ENCODE results near the gene ADGRG6. TPM values are rescaled to one million over a fixed set of nuclear protein-coding genes. Genes with fewer than 3 reads are reported as not detected.

ADGRG6 gene
- total and polyA plus RNA-seq, 4 donors = 18.7 to 110 (median 45.7) TPM

- TF ChIP-seq, protein P1, sequence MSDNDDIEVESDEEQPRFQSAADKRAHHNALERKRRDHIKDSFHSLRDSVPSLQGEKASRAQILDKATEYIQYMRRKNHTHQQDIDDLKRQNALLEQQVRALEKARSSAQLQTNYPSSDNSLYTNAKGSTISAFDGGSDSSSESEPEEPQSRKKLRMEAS (IDR thresholded peaks at IDR 0.05) = no peak
- TF ChIP-seq RAD21 (IDR thresholded peaks at IDR 0.05) = no peak
These were observed 48.5 kb downstream of the ADGRG6 start (continued) for GRCh38 chr6:142350309-142350708.

DNA sequence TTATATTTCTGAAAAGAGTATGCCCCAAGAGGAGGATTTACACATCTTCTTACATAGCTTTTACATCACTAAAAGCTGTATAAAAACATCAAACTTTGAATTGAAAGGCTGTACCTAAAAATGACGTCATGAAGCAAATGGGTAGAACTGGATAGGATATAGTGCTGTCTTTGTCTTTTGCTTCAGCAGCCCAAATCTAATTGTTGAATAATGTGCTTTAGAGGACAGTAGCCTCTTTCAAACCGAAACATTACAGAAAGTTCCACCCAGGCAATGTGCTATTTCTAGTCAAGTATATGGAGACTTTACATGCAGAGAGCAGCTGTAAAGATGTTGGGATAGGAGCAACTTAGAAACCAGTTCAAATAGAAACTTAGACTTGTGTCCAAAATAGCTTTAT lies 51.9 kb downstream of the ADGRG6 start:
- TF ChIP-seq EGR1 (IDR thresholded peaks at IDR 0.05; ENCODE audit: low read depth in 2 of 2) = no peak
- no peak for TF ChIP-seq JUND (IDR thresholded peaks at IDR 0.05)
- TF ChIP-seq RXRA (IDR thresholded peaks at IDR 0.05) = no peak
- no peak for TF ChIP-seq HNF4A (conservative IDR thresholded peaks at IDR 0.05)
- Histone ChIP-seq H3K9ac (ENCODE audit: low read depth in 1 of 2, low read length in 2 of 2) (no peak overlapping the region), H3K4me1 (ENCODE audit: control insufficient read depth in 4 of 4, insufficient read depth in 4 of 4, low read length in 3 of 4) (peaks cover 1 to 7% (median 5%) of the 10 kb centered on the region in 4 donors), H3K36me3 (ENCODE audit: control insufficient read depth in 4 of 4, insufficient read depth in 3 of 4, low read depth in 1 of 4, low read length in 3 of 4) (no peaks in the 10 kb centered on the region), H3K27ac (ENCODE audit: low read depth in 1 of 2, low read length in 2 of 2) (no peak overlapping the region), H3K4me3 (ENCODE audit: low read depth in 1 of 3, low read length in 3 of 3) (no peak overlapping the region), H3K27me3 (ENCODE audit: control insufficient read depth in 4 of 4, insufficient read depth in 4 of 4, low read length in 3 of 4) (no peaks in the 10 kb centered on the region), H3K9me3 (ENCODE audit: control insufficient read depth in 4 of 4, low read length in 3 of 4) (no peaks in the 10 kb centered on the region)
- no peak for DNase-seq (ENCODE audit: low spot score)
- WGBS = 91% methylated on average over 2 of the region's 2 CpGs

GRCh38 chr6:142354650-142355049 lies 52.8 kb downstream of the ADGRG6 start:
- H3K9ac ChIP-seq (ENCODE audit: low read depth in 1 of 2, low read length in 2 of 2) = no peak overlapping the region

More at GRCh38 chr6:142354650-142355049, 52.8 kb downstream of the ADGRG6 start:
- H3K27ac ChIP-seq (ENCODE audit: low read depth in 1 of 2, low read length in 2 of 2) = no peak overlapping the region
- DNase-seq (ENCODE audit: low spot score) = no peak
- peaks cover under 1 to 9% (median 4%) of the 10 kb centered on the region in 4 donors for H3K4me1 ChIP-seq (ENCODE audit: control insufficient read depth in 4 of 4, insufficient read depth in 4 of 4, low read length in 3 of 4)
- no peaks in the 10 kb centered on the region for H3K27me3 ChIP-seq (ENCODE audit: control insufficient read depth in 4 of 4, insufficient read depth in 4 of 4, low read length in 3 of 4)
- no peaks in the 10 kb centered on the region for H3K36me3 ChIP-seq (ENCODE audit: control insufficient read depth in 4 of 4, insufficient read depth in 3 of 4, low read depth in 1 of 4, low read length in 3 of 4)
- H3K4me3 ChIP-seq (ENCODE audit: low read depth in 1 of 3, low read length in 3 of 3) = no peak overlapping the region
- TF ChIP-seq JUND (IDR thresholded peaks at IDR 0.05) (no peak), HNF4A (conservative IDR thresholded peaks at IDR 0.05) (no peak), GABPA (IDR thresholded peaks at IDR 0.05 in 1 of 2, conservative IDR thresholded peaks at IDR 0.05 in 1 of 2) (no peak), NR2F2 (IDR thresholded peaks at IDR 0.05) (no peak), SP1 (IDR thresholded peaks at IDR 0.05) (no peak), ZBTB33 (IDR thresholded peaks at IDR 0.05) (no peak), YY1 (IDR thresholded peaks at IDR 0.05) (no peak)
- TF ChIP-seq, protein P2, sequence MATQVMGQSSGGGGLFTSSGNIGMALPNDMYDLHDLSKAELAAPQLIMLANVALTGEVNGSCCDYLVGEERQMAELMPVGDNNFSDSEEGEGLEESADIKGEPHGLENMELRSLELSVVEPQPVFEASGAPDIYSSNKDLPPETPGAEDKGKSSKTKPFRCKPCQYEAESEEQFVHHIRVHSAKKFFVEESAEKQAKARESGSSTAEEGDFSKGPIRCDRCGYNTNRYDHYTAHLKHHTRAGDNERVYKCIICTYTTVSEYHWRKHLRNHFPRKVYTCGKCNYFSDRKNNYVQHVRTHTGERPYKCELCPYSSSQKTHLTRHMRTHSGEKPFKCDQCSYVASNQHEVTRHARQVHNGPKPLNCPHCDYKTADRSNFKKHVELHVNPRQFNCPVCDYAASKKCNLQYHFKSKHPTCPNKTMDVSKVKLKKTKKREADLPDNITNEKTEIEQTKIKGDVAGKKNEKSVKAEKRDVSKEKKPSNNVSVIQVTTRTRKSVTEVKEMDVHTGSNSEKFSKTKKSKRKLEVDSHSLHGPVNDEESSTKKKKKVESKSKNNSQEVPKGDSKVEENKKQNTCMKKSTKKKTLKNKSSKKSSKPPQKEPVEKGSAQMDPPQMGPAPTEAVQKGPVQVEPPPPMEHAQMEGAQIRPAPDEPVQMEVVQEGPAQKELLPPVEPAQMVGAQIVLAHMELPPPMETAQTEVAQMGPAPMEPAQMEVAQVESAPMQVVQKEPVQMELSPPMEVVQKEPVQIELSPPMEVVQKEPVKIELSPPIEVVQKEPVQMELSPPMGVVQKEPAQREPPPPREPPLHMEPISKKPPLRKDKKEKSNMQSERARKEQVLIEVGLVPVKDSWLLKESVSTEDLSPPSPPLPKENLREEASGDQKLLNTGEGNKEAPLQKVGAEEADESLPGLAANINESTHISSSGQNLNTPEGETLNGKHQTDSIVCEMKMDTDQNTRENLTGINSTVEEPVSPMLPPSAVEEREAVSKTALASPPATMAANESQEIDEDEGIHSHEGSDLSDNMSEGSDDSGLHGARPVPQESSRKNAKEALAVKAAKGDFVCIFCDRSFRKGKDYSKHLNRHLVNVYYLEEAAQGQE (IDR thresholded peaks at IDR 0.05) = no peak
- H3K9me3 ChIP-seq (ENCODE audit: control insufficient read depth in 4 of 4, low read length in 3 of 4) = no peaks in the 10 kb centered on the region
- WGBS = 88% methylated on average over 3 of the region's 3 CpGs

All from liver (tissue), 9 donors.